CD4-positive, alpha-beta T cell treated with Interleukin-1 beta for 1 hour (primary cell): ENCODE data around the gene SUN5.
"Not testable (repeated sequence)": the region's sequence is repeated elsewhere in the genome, so short reads cannot be mapped to it uniquely, and the experiment has no call there.

Source experiments
- DNase-seq, 2 donors: peaks; one replicate each; pipeline ENCODE4 v3.0.0-alpha.2; 2020 to 2022

The SUN5 gene

DNA sequence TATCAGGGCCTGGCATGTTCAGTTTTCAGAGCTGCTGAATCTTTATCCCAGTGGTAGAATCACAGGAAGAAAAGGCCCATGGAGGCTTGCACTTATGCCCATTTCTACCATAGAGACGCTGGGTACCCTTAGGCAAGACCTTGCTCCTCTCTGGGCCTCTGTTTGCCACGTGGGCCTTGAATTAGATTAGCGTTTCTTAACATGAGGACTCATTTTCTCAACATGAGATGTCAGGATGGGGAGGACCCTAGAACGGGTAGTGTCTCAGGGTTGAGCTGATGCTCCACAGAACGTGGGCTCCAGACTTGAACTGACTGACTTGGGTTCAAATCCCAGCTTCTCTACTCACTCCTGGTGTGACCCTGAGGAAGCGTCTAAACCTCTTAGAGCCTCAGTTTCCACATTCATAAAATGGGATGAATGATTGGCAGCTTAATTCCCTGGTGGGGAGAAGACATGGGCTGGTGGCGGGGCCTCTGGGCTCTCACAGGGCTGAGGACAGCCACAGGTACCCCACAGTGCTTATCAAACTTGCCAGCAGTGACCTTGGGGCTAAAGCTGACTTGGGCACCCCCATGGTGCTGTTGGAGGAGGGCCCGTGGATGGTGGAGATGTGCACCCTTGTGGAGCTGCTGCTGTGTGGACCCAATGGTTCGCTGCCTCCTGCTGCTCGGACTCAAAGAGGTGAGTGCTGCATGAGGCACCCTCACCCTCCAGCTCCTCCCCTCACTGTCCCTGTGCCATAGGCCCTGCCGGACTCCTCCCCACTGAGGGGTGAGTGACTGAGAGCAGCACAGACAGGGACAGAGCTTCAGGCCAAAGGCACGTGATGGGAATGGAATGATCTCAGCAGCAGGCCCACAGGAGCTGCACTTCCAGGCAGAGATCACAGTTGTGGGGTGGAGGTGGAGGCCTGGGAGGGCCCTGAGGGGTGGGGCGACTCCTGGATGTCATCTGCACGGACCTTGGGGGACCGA is 28.2 kb downstream of the SUN5 start:
- no peak for DNase-seq

DNA sequence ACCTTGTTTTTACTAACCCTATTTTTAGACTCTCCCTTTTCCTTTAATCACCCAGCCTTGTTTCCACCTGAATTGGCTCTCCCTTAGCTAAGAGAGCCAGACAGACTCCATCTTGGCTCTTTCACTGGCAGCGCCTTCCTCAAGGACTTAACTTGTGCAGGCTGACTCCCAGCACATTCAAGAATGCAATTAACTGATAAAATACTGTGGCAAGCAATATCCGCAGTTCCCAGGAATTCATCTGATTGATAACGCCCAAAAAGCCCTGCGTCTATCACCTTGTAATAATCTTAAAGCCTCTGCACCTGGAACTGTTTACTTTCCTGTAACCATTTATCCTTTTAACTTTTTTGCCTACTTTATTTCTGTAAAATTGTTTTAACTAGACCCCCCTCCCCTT is 29.1 kb downstream of the SUN5 start:
- DNase-seq: not testable (repeated sequence)

DNA sequence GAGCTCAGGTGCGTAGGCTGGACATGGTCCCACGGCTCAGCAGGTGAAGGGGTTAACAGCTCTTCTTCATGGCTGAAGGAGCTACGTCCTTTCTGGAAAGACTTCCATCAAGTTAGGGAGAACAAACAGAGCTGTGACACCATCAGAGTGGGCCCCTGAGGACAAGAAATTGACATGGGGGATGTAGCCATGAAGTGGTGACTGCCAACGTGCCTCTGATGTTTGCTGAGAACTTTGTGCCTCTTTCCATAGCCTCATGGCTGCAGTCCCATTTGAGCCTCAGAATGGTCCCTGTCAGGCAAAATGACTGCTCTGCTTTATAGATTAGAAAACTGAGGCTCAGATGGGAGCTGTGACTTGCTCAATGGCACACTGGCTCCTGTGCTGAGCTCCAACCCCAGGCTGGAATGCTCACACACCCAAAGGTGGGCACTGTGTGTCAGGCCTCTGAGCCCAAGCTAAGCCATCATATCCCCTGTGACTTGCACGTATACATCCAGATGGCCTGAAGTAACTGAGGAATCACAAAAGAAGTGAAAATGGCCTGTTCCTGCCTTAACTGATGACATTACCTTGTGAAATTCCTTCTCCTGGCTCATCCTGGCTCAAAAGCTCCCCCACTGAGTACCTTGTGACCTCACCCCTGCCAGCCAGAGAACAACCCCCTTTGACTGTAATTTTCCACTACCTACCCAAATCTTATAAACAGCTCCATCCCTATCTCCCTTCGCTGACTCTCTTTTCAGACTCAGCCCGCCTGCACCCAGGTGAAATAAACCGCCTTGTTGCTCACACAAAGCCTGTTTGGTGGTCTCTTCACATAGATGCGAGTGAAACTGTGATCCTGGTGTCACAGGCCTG is 29.8 kb downstream of the SUN5 start:
- not testable (repeated sequence) for DNase-seq

DNA sequence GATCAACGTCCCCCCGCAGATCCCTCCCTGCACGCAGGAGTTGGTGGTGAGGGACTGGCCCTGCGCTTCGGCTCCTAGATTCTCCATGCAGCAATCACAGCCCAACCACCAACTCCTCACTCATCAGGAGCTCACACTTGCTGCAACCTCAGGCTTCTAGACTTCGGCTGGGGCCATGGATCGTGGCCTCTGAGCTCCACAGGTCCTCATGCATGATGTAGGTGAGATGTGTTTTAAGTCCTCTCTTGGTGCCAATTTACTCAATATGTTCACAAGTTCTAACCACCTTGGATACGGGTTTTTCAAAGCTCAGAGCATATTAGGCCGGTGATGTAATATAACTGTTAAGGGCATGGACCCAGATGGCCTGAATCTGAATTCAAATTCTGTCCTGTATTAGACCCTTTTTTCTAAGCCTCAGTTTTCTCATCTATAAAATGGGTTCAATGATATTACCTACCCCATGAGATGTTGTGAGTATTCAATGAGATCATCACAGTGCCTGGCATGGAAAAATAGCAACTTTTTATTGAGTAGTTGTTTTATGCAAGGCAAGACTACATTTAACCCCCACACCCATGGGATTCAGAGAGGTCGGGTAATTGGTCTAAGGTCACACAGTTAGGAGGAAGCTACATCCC is 31.0 kb downstream of the SUN5 start:
- DNase-seq: no peak

DNA sequence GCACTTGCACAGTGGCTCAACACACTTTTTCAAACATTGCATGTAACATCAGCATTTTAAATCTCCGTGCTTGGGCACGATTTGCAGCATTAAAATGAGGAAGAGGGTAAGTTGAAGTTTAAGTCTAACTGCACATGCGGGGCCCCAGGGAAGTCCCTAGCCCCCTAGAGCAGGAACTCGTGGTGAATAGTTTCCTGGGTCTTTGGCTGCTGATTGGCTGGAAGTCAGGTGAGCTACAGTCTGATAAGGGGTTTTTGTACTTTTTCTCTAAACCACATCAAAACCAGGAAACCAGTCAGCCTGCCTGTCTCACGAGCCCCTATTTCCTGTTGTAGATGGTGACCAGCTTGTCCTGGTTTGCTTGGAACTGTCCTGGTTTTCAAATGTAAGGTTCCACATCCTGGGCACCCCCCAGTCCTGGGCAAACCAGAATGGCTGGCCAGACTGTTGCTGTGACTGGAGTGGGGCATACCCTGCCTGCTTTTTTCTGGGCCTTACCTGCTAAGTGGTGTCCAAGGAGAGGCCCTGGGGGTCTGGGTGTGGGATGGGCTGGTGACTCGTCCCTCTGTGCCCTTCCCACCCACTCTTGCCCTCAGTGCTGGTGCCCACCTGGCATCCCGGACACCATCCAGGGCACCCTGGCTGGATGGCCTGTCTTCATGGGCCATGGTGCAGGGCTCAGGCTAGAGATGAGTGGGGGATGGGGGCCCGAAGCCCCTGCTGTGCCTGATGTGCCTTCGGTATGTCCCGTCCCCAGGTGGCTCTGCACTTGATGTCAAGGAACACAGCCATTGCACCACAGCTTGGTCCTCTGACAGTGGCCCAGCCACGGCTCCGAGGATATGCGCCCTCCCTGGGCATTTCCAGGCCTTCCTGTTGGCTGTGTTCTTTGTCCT is 31.8 kb downstream of the SUN5 start:
- peak; percentile 92 for DNase-seq

DNA sequence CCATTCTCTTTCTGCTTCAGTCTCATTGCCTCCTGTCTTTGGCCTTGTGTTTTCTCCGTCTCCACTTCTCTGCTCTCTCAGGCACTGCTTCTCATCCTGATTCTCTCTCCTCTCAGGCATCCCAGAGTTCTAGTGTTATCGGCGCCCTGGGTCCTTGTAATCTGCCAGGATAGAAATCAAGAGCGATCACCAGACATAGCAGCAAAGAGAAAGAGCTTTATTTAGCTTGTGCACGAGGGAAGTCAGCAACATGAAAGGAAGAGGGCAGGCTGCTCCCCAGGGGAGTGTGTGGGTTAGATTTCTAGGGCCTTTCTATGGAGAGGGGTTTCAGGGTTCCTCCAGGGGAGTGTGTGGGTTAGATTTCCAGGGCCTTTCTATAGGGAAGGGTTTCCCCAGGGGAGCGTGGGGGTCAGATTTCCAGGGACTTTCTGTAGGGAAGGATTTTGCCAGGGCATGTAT is 32.5 kb downstream of the SUN5 start:
- peak; percentile 17 to 42 for DNase-seq

DNA sequence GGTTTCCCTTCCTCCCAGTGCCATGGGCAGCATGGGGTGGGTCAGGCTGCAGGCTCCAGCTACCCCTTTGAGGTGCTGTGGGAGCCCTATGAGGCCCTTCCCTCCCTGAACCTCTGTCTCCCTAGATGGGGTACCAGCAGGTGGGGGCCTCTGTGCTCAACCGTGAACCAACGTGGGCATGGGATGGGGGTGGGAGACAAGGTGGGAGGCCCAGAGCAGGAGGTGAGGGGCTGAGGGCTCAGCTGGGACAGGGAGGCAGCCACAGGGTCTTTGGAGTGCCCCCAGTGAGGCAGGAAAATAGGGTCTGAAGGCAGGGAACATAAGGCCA is 33.3 kb downstream of the SUN5 start:
- DNase-seq: no peak

DNA sequence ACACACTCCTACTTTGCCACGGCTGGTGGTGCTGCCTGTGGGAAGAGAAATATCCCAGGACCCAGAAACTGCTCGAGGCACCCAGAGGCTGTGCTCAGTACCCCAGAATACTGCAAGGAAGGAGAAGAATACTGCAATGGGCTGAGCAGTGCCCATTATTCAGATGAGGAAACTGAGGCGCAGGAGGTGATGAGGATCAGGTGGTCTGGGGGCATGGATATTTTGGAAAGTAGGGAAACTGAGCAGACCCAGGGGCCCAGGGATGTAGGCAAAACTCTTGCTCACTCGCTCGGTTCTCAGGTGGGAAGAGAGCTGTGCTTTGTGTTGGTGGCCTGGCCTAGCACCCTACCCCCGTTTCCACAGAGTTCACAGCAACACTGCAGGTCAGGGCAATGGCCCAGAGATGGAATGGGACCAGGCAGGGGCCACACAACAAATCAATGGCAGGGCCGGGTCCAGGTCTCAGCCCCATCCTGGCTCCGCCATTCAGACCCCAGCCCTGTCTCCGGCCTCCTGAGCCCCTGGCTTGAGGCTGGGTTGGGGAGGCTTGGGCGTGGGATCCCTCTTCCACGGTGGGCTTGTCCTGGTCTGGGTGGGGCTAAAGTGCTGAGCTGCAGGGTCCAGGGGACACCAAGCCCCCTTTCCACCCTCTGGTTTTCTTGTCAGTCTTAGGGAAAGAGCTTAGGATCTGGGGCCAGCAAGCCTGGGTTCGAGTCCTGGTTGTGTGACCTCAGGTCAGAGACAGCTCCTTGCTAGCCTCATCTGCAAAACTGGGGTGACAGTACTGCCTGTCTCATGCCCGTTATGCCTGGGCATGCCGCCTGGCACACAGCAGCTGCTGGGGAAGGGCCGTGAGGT is 33.9 kb downstream of the SUN5 start:
- DNase-seq: no peak

DNA sequence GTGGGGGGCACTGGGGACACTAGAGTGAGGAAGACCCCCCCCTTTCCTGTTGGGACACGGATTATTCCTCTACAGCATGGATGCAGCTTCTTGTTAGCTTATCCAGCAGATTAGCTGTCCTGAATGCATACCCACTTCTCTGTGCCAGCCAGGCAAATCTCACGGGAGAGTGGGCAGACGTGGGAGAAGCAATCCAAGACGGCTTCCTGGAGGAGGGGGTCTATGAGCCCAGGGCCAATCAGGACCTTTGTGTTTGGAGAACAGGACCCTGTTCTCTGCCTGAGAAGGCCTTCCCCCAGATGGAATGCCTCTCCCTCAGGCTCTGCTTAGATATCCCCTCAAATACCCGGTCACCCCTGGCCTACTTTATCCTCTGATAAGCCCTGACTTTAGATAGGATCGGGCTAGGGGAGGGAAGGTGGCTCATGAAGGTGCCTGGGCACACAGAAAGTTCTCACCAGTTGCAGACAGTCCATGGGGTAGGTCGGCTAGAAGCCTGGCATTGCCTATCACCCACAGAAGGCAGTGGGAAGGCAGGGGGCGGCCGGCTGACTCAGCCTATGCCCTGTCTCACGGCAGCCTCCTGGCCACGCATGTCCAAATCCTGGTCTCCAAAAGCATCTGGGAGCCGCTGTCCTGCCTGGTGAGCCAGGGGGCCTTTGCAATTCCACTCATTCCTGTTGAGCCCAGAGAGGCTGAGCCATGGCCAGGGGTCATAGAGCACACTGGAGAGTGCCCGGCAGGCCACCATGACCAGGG is 34.7 kb downstream of the SUN5 start:
- no peak for DNase-seq

DNA sequence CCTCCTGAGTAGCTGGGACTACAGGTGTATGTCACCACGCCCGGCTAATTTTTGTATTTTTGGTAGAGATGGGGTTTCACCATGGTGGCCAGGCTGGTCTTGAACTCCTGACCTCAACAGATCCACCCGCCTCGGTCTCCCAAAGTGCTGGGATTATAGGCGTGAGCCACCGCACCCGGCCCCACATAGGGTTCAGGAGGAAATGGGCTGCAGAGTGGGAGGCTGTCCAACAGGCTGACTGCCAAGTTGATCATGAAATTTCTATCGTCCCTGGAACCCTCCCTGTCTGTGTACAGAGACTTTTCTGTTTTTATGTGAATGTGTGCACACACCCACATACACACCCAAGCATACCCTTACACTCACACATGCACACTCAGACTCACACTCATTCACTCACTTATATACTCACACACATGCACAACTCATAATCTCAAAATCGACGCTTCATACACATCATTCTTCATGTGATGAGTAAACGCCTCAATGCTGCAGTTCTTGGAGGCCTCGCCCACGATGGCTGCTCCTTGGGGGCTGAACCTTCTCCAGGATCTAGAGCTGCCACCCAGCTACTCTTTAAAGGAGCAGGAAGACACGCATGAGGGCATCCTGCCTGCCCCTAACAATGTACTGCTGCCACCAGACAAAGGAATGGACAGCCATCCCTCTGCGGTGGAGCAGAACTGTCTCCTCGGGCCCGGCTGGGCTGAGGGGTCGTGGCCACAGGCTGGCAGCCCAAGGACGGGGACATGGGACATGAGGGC is 35.6 kb downstream of the SUN5 start:
- no peak for DNase-seq

DNA sequence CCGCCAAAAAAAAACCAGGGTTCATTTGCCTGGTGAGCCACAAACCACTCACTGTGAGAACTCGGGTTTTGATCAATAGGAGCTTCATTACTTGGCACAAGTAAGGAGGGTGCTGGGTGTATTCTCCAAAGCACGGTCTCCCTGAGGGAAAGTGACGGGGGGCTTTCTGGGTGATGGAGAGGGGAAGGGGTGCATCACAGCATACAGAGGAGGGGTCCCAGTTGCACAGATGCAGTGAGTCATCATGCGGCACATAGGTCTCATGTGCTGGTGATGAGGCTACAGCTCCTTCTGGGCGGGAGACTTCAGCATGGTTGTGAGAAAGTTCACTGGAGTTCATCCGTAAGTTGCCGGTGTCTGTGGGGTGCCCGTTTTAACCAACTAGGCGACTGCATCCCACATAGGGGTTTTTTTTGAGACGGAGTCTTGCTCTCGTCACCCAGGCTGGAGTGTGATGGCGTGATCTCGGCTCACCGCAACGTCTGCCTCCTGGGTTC is 36.2 kb downstream of the SUN5 start:
- DNase-seq: peak; percentile 68 to 72

DNA sequence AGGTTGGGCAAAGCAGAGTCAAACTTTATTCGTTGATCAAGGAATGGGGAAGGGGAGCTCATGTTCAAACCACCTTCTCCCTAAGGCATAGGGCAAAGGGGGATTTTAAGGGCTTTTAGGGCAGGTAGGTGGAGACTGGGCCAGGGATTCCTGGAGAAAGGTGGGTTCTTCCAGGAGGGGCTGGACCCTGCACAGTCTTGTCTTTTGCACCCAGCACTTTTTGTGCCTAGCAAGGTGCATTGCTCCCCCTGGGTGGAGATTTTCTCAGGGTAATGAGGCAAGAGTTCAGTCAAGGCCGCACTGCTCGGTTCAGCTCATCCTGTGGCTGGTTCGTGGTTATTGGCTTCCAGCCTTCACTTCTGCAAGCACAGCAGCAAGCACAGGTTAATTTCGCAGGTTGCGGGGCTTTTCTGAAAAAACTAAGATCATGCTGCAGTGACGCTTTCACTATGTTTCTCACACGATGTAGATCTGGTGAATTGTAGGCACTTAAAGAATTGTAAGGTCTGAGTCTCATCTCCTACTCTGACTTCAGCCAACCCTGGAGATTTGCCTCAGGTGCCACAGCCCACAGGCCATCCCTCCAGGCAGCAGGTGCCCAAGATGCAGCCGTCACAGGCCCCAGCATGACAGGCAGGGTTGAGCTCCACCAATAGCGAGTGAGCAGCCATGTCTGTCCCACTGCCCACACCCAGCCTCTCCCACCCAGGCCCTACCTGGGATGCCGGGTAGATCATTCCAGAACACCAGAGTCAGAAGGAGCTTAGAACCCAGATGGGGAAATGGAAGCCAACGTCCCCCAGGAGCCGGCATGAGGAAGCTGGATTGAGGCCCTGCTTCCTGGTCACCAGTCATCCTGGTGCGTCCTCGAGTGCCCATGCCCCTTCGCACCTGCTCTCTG is 37.1 kb downstream of the SUN5 start:
- peak; percentile 61 to 70 for DNase-seq

DNA sequence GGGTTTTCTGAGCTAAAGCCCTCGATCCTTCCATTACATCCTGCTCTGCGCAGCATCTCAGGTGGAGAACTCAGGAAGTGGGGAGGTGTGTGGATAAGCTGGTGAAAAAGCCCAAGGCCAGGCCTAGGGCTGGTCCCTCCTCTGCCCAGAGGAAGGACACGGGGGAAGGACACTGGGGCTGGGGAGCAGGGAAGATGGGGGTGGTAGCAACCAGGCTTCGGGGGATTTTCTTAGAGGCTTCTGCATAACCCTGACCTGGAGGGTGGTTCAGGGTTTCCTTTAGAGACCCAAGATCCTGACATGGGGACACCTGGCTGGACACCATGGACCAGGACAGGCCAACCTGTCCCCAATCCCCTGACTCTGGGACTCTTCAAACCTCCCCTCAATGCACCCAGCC is 37.9 kb downstream of the SUN5 start:
- DNase-seq: no peak

DNA sequence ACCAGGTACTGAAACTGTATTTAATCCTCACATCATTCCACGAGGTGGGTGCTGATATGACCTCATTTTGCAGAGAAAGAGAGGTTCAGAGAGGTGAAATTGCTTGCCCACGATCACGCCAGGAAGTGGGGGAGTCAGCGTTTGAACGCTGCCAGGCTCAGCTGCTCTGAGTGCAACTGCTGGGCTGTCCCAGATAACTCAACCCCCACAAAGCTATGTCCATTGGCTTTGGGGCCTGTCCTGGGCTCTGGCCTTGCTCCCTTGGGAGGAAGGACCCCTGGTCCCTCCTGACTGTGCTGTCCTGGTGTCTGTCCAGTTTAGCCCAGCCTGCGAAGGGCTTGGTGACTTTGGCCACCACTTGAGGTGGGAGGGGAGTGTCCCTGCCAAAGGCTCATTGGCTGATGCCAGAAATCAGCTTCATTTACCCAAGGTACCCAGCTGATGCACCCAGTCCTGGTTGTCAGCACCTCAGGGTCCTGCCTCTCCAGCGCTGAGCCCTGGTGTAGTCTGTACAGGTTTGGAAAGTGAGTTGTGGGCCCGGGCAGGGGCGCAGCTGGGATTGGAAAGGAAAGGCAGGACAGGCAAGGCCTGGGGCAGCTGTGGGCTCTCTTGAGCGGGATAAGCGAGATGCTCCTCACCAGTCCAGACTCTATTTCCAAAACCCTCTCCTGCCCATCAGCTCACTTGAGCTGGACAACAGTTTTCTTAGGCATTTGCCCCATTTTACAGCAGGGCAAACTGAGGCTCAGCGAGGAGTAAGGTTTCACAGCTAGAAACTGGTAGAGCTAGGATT is 38.5 kb downstream of the SUN5 start:
- DNase-seq: peak; percentile 27 to 39

DNA sequence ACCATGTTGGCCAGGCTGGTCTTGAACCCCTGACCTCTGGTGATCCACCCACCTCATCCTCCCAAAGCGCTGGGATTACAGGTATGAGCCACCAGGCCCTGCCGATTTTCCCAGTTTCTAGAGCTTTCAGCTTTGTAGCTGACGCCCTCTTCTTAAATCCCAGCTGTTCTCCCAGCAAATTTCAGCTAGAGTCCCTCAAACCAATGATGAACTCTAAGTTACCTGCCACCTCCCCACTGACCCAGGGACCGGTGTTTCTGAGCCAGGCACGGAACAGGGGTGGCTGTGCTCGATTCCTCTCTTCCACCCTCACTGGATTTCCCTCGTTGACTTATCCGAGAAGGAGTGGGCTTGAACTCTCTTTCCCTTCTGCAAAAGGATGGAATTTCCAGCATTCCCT is 39.1 kb downstream of the SUN5 start:
- no peak for DNase-seq

DNA sequence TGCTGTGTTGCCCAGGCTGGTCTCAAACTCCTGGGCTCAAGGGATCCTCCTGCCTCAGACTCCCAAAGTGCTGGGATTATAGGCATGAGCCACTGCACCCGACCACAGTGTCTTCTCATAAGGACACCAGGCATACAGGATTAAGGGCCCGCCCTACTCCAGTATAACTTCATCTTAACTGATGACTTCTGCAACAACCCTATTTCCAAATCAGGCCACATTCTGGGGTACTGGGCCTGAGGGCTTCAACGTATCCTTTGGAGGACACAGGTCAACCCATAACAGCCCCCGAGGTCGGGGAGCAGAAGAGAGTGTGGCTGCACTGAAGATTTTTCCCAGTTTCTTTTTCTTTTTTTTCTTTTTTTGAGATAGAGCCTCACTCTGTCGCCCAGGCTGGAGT is 39.7 kb downstream of the SUN5 start:
- no peak for DNase-seq

DNA sequence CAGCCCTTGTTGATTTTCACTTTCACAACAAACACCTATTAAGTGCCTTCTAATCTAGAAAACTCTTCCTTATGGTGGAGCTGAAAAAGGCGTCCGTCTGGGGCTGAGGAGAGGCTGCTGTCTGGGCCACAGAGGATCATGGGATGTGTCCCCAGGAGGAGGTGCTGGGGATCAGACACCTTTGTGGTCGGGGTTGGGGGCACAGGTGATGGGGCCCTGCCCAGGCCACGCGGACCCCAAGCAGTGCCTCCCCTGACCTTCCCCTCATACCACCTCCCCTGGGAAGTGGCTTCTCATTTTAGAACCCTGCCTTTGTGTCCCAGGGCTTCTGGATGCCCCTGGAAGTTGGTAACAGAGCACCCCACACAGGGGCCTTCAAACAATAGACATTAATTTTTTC is 41.1 kb downstream of the SUN5 start:
- DNase-seq: no peak
